Neural progenitor cell (in vitro differentiated cells): ENCODE measurements around the gene NDUFA13. TPM values are rescaled to one million over a fixed set of nuclear protein-coding genes. Genes with fewer than 3 reads are reported as not detected.

Experiments used
- DNase-seq: peaks from one replicate; pipeline ENCODE4 v3.0.0-alpha.2; 2016; ENCODE audit warnings: low spot score
- H2AFZ ChIP-seq: fragments of 200-600 bp; sonication (generic); replicated peaks from 2 replicates; pipeline ENCODE4 v1.6.1; 2016; ENCODE audit warnings: antibody characterized with exemption
- H3F3A ChIP-seq: fragments of 200-600 bp; sonication (generic); 2 replicates; pipeline ENCODE4 v1.6.1; 2016; ENCODE audit warnings: antibody characterized with exemption, low read depth
- H3K27ac ChIP-seq: fragments of 200-600 bp; sonication (generic); 2 replicates; pipeline ENCODE4 v1.5.1; 2016; ENCODE audit warnings: mild to moderate bottlenecking
- H3K27me3 ChIP-seq: fragments of 200-600 bp; sonication (generic); 2 replicates; pipeline ENCODE4 v1.6.1; 2016; ENCODE audit warnings: mild to moderate bottlenecking, moderate library complexity
- H3K36me3 ChIP-seq: fragments of 200-600 bp; sonication (generic); 2 replicates; pipeline ENCODE4 v1.5.1; 2016
- H3K4me1 ChIP-seq: fragments of 200-600 bp; sonication (generic); 2 replicates; pipeline ENCODE4 v1.6.1; 2016; ENCODE audit warnings: mixed run types
- H3K4me2 ChIP-seq: fragments of 200-600 bp; sonication (generic); 2 replicates; pipeline ENCODE4 v1.6.1; 2016
- H3K4me3 ChIP-seq: fragments of 200-600 bp; sonication (generic); 2 replicates; pipeline ENCODE4 v1.5.1; 2016
- H3K79me2 ChIP-seq: fragments of 200-600 bp; sonication (generic); 2 replicates; pipeline ENCODE4 v1.6.1; 2016; ENCODE audit warnings: low read depth
- H3K9ac ChIP-seq: fragments of 200-600 bp; sonication (generic); 2 replicates; pipeline ENCODE4 v1.6.1; 2016
- H3K9me3 ChIP-seq: fragments of 200-600 bp; sonication (generic); 2 replicates; pipeline ENCODE4 v1.5.1; 2016; ENCODE audit warnings: low read depth
- H4K20me1 ChIP-seq: fragments of 200-600 bp; sonication (generic); 2 replicates; pipeline ENCODE4 v1.6.1; 2016; ENCODE audit warnings: low read depth
- H3K27ac Mint-ChIP-seq: 3 replicates; pipeline ENCODE4 v1.8.0; 2021; ENCODE audit warnings: mixed read lengths
- H3K27me3 Mint-ChIP-seq: 2 replicates; pipeline ENCODE4 v1.8.0; 2022; ENCODE audit warnings: low read depth, mild to moderate bottlenecking, inconsistent platforms, moderate library complexity, mixed read lengths; ENCODE audit not compliant: insufficient read depth
- H3K36me3 Mint-ChIP-seq: 3 replicates; pipeline ENCODE4 v1.8.0; 2021; ENCODE audit warnings: mixed read lengths
- H3K4me1 Mint-ChIP-seq: 3 replicates; pipeline ENCODE4 v1.8.0; 2021; ENCODE audit warnings: mixed read lengths
- H3K4me3 Mint-ChIP-seq: 3 replicates; pipeline ENCODE4 v1.8.0; 2021; ENCODE audit warnings: mild to moderate bottlenecking, moderate library complexity, mixed read lengths
- H3K9me3 Mint-ChIP-seq: 3 replicates; pipeline ENCODE4 v1.8.0; 2020; ENCODE audit warnings: mixed read lengths
- EZH2 ChIP-seq: fragments of 200-600 bp; sonication (generic); IDR thresholded peaks from 2 replicates; pipeline ENCODE4 v1.6.1; 2017; ENCODE audit warnings: antibody characterized with exemption, mild to moderate bottlenecking, moderate library complexity
- EZH2phosphoT487 ChIP-seq: fragments of 200-600 bp; sonication (generic); IDR thresholded peaks from 2 replicates; pipeline ENCODE4 v1.6.1; 2017; ENCODE audit warnings: antibody characterized with exemption
- total RNA-seq: library from RNA; depleted of rRNA; stranded (reverse); fragments of >200 nt; gene quantifications from 2 replicates; pipeline ENCODE4 v1.2.3, GENCODE V29; 2015; ENCODE audit warnings: low replicate concordance
- TF ChIP-seq, protein P1 (sequence below): fragments of 200-600 bp; sonication (generic); IDR thresholded peaks from 2 replicates; pipeline ENCODE4 v1.5.1; 2017; ENCODE audit warnings: antibody characterized with exemption, mild to moderate bottlenecking

The NDUFA13 gene
- total RNA-seq, 1 donor from 2014 or later = 78.6 TPM

DNA sequence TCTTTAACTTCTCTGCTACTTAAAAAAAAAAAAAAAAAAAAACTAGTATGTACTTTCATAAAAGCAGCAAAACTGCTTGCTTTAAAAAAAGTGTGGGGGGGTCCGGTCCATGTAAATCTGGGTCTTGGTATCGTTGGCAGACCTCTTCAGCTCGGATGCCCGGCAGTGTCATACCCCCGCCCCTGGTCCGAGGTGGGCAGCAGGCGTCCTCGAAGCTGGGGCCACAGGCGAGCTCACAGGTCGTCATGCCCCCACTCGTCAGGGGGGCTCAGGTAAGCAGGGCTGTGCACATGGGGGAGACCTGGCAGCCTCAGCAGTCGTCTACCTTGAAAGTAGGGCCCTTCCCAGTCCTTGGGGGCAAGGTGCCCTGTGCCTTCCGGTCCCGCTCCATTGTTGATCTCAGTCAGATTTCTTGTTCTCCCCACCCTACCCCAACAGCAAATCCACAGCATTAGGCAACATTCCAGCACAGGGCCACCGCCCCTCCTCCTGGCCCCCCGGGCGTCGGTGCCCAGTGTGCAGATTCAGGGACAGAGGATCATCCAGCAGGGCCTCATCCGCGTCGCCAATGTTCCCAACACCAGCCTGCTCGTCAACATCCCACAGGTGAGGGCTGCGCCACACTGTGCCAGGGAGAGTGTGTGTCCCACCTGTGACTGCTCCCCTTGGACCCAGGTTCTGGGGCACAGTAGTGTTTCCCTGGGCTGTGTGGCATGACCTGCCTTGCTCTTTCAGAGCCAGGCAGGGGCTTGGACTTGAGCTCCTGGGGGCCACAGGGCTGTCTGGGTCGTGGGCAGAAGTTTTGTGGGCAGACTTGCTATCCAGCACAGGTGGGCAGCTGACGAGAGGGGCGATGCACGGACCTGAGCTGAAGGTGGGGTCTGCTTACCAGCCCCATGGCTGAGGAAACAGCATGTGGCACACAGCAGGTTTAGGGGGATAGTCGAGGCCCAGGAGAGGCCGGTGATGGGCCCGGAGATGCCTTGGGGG lies 20.1 kb upstream of the NDUFA13 start:
- H3K27ac Mint-ChIP-seq = no peak overlapping the region
- Histone ChIP-seq H2AFZ (no peak overlapping the region), H3K9ac (no peak overlapping the region), H3K27me3 (no peaks in the 10 kb centered on the region), H3K9me3 (no peaks in the 10 kb centered on the region), H3K4me2 (no peak overlapping the region), H3K27ac (no peak overlapping the region), H4K20me1 (peaks cover 8% of the 10 kb centered on the region), H3F3A (no peaks in the 10 kb centered on the region), H3K36me3 (no peaks in the 10 kb centered on the region), H3K4me3 (no peak overlapping the region), H3K4me1 (no peaks in the 10 kb centered on the region), H3K79me2 (peaks cover 29% of the 10 kb centered on the region)
- DNase-seq = no peak
- H3K4me1 Mint-ChIP-seq = peaks cover 2% of the 10 kb centered on the region
- TF ChIP-seq EZH2 (no peak), EZH2phosphoT487 (no peak)
- TF ChIP-seq, protein P1, sequence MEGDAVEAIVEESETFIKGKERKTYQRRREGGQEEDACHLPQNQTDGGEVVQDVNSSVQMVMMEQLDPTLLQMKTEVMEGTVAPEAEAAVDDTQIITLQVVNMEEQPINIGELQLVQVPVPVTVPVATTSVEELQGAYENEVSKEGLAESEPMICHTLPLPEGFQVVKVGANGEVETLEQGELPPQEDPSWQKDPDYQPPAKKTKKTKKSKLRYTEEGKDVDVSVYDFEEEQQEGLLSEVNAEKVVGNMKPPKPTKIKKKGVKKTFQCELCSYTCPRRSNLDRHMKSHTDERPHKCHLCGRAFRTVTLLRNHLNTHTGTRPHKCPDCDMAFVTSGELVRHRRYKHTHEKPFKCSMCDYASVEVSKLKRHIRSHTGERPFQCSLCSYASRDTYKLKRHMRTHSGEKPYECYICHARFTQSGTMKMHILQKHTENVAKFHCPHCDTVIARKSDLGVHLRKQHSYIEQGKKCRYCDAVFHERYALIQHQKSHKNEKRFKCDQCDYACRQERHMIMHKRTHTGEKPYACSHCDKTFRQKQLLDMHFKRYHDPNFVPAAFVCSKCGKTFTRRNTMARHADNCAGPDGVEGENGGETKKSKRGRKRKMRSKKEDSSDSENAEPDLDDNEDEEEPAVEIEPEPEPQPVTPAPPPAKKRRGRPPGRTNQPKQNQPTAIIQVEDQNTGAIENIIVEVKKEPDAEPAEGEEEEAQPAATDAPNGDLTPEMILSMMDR = no peak
- H3K27me3 Mint-ChIP-seq = no peaks in the 10 kb centered on the region
- H3K9me3 Mint-ChIP-seq = no peaks in the 10 kb centered on the region
- H3K4me3 Mint-ChIP-seq = no peak overlapping the region
- peaks cover 14% of the 10 kb centered on the region for H3K36me3 Mint-ChIP-seq

DNA sequence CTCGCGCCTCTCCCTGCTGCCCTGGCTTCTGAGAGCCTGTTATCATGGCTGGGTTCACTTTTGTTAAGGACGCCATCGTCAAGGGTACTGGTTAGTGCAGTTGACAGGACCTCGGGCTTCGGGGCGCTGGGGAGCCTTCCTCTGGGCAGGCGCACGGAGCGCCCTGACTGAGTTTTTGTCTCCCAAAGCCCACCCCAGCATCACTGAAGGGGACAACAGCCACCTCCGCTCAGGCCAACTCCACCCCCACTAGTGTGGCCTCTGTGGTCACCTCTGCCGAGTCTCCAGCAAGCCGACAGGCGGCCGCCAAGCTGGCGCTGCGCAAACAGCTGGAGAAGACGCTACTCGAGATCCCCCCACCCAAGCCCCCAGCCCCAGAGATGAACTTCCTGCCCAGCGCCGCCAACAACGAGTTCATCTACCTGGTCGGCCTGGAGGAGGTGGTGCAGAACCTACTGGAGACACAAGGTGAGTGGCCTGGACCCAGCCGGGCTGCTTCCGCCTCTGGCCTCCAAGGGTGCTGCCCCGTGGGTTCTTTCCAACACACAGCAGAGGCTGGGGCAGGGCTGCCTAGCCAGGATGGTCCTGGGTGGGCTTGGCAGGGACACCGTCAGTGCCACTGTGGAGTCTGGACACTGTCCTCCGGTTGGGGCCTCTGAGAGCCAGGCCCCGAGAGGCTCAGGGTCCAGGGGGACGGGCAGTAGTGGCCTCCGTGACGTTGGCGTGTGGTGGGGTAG lies 17.6 kb upstream of the NDUFA13 start:
- Histone ChIP-seq H2AFZ (no peak overlapping the region), H3K4me1 (no peaks in the 10 kb centered on the region), H4K20me1 (peaks cover 2% of the 10 kb centered on the region), H3K4me3 (no peak overlapping the region), H3K36me3 (no peaks in the 10 kb centered on the region), H3K27me3 (no peaks in the 10 kb centered on the region), H3K79me2 (peaks cover 12% of the 10 kb centered on the region), H3K9me3 (no peaks in the 10 kb centered on the region), H3K27ac (no peak overlapping the region), H3F3A (no peaks in the 10 kb centered on the region), H3K4me2 (no peak overlapping the region), H3K9ac (no peak overlapping the region)
- H3K27ac Mint-ChIP-seq = no peak overlapping the region
- peaks cover 2% of the 10 kb centered on the region for H3K4me1 Mint-ChIP-seq
- no peak overlapping the region for H3K4me3 Mint-ChIP-seq
- no peaks in the 10 kb centered on the region for H3K9me3 Mint-ChIP-seq
- no peak for DNase-seq
- TF ChIP-seq, protein P1 = no peak
- TF ChIP-seq EZH2 (no peak), EZH2phosphoT487 (no peak)
- peaks cover 25% of the 10 kb centered on the region for H3K36me3 Mint-ChIP-seq
- peaks cover 2% of the 10 kb centered on the region for H3K27me3 Mint-ChIP-seq

DNA sequence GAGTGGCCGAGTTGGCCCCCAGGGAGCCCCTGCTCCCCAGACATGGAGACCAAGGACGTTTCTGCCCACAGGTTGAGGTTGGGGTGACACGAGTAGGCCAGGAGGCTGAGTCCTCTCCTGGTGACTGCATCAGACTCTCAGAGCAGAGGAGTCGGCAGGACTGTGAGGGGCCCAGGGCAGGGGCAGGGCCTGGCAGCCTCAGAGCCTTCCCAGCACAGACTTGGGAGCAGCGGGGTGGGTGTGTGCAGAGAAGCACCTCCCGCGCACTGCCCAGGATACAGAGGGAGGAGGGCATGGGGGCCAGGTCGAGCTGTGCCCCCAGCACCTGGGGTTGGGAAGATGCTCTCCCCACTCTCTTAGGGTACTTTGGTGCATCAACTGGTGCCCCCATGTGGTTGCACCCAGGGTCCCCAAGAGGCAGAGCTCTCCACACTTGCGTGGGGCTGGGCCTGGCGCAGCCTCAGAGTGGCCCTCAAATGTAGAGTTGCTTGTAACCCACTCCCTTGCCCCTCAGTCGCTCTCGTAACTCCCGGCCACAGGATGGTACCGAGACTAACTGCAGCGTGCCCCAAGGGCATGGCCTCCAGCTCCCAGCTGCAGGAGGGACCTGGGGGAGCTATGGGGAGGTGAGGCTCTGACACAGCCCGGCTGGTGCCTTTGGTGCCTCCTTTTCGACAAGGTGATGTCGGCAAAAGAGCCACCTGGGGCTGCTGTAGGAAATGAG lies 16.6 kb upstream of the NDUFA13 start:
- Histone ChIP-seq H3K4me3 (no peak overlapping the region), H3K79me2 (peaks cover 4% of the 10 kb centered on the region), H3K4me2 (no peak overlapping the region), H3K9me3 (no peaks in the 10 kb centered on the region), H4K20me1 (peaks cover 2% of the 10 kb centered on the region), H3F3A (no peaks in the 10 kb centered on the region), H2AFZ (no peak overlapping the region), H3K36me3 (no peaks in the 10 kb centered on the region), H3K27ac (no peak overlapping the region), H3K27me3 (no peaks in the 10 kb centered on the region), H3K4me1 (no peaks in the 10 kb centered on the region), H3K9ac (no peak overlapping the region)
- Mint-ChIP-seq H3K4me1 (no peaks in the 10 kb centered on the region), H3K4me3 (no peak overlapping the region), H3K27ac (no peak overlapping the region), H3K36me3 (peaks cover 30% of the 10 kb centered on the region), H3K9me3 (no peaks in the 10 kb centered on the region), H3K27me3 (peaks cover 2% of the 10 kb centered on the region)
- no peak for DNase-seq
- TF ChIP-seq, protein P1 = no peak
- TF ChIP-seq EZH2 (no peak), EZH2phosphoT487 (no peak)
